ENCODE data around the gene ATL3.
"Not testable (repeated sequence)": the region's sequence is repeated elsewhere in the genome, so short reads cannot be mapped to it uniquely, and the experiment has no call there.

The ATL3 gene

GRCh38 chr11:63581224-63581623 lies 90.0 kb downstream of the ATL3 start:
- not testable (repeated sequence) for DNase-seq

DNA sequence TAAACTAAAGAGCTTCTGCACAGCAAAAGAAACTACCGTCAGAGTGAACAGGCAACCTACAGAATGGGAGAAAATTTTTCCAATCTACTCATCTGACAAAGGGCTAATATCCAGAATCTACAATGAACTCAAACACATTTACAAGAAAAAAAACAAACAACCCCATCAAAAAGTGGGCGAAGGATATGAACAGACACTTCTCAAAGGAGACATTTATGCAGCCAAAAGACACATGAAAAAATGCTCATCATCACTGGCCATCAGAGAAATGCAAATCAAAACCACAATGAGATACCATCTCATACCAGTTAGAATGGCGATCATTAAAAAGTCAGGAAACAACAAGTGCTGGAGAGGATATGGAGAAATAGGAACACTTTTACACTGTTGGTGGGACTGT lies 92.3 kb downstream of the ATL3 start:
- not testable (repeated sequence) for DNase-seq

- DNase-seq = no peak
Observed at GRCh38 chr11:63574856-63575602, 96.1 kb downstream of the ATL3 start.
